A673 (cell line): Measurements from ENCODE around the gene ARHGAP5. TPM values are rescaled to one million over a fixed set of nuclear protein-coding genes. Genes with fewer than 3 reads are reported as not detected.

ENCODE experiments used
- BruUV-seq: library from RNA; stranded (reverse); fragments of 400-500 nt; replicated peaks from 2 replicates; lab custom pipeline; 2021; lab: Mats Ljungman, UMichigan
- CTCF ChIA-PET: fragments of 300-600 bp; sonication (Branson Sonifier 250); formaldehyde crosslinking; loops from one replicate; lab custom pipeline; 2022; ENCODE audit warnings: antibody characterized with exemption; lab: Charles Lee
- POLR2A ChIA-PET: fragments of 300-600 bp; sonication (Branson Sonifier 250); formaldehyde crosslinking; loops from one replicate; lab custom pipeline; 2022; ENCODE audit warnings: antibody characterized with exemption; ENCODE audit not compliant: low non-redundant PET; lab: Charles Lee
- DNase-seq: peaks from one replicate; pipeline ENCODE4 v3.0.0-alpha.2; 2015; ENCODE audit warnings: low spot score
- H3K27ac ChIP-seq: fragments of 200-600 bp; sonication (generic); 2 replicates; pipeline ENCODE4 v1.5.1; 2016; ENCODE audit warnings: mixed run types, low read depth, mild to moderate bottlenecking, mixed read lengths, antibody characterized with exemption, low read length; ENCODE audit not compliant: poor library complexity, severe bottlenecking
- H3K27me3 ChIP-seq: fragments of 200-600 bp; sonication (generic); replicated peaks from 2 replicates; pipeline ENCODE4 v1.6.1; 2017; ENCODE audit warnings: mixed run types, low read depth, mild to moderate bottlenecking, mixed read lengths, antibody characterized with exemption, low read length; ENCODE audit not compliant: insufficient read depth, poor library complexity
- H3K36me3 ChIP-seq: fragments of 200-600 bp; sonication (generic); 2 replicates; pipeline ENCODE4 v1.6.1; 2016; ENCODE audit warnings: mixed run types, mild to moderate bottlenecking, mixed read lengths, antibody characterized with exemption, low read length; ENCODE audit not compliant: insufficient read depth, poor library complexity, severe bottlenecking
- H3K4me1 ChIP-seq: fragments of 200-600 bp; sonication (generic); 2 replicates; pipeline ENCODE4 v1.6.1; 2017; ENCODE audit warnings: mixed run types, mild to moderate bottlenecking, mixed read lengths, antibody characterized with exemption, low read length; ENCODE audit not compliant: insufficient read depth, poor library complexity, severe bottlenecking
- H3K4me3 ChIP-seq: fragments of 200-600 bp; sonication (generic); 2 replicates; pipeline ENCODE4 v1.5.1; 2016; ENCODE audit warnings: low read depth, mixed run types, mild to moderate bottlenecking, mixed read lengths, low read length; ENCODE audit not compliant: poor library complexity, severe bottlenecking
- H3K9me3 ChIP-seq: fragments of 200-600 bp; sonication (generic); 2 replicates; pipeline ENCODE4 v1.6.1; 2016; ENCODE audit warnings: mixed run types, low read depth, mild to moderate bottlenecking, mixed read lengths, antibody characterized with exemption, low read length; ENCODE audit not compliant: poor library complexity, severe bottlenecking
- CTCF ChIP-seq: fragments of 300-800, 200-600 bp; sonication (generic); conservative IDR thresholded peaks from 2 replicates; pipeline ENCODE4 v1.5.1; 2017; ENCODE audit warnings: low read depth, mild to moderate bottlenecking, antibody characterized with exemption, low read length, moderate library complexity, mixed read lengths
- EZH2 ChIP-seq: fragments of 200-600 bp; sonication (generic); IDR thresholded peaks from 2 replicates; pipeline ENCODE4 v1.6.1; 2017; ENCODE audit warnings: borderline replicate concordance, low read depth, mild to moderate bottlenecking, mixed read lengths, antibody characterized with exemption, low read length; ENCODE audit not compliant: poor library complexity, severe bottlenecking
- intact Hi-C: fragments of 100-400 bp; cut with micrococcal nuclease; formaldehyde crosslinking; loops from one replicate; pipeline ENCODE4 v1.10.0; 2022; ENCODE audit not compliant: unreplicated experiment
- total RNA-seq: library from RNA; stranded (reverse); gene quantifications from 2 replicates; pipeline ENCODE4 v1.2.3, GENCODE V29; 2021

Gene ARHGAP5
- total RNA-seq, 1 experiment from 2014 or later = 51.3 TPM

GRCh38 chr14:32079264-32079663 lies 2.2 kb downstream of the ARHGAP5 start:
- H3K27me3 ChIP-seq = no peaks in the 10 kb centered on the region
- no peaks in the 10 kb centered on the region for H3K9me3 ChIP-seq
- H3K27ac ChIP-seq = no peak overlapping the region
- intact Hi-C loops = loop anchor here (5.0 to 10.0 kb wide), 3 partner anchors 63 to 564 kb away; no protein-coding TSS in a partner anchor
- POLR2A ChIA-PET = no interaction called here
- BruUV-seq = no TSS peak
- no peaks in the 10 kb centered on the region for H3K36me3 ChIP-seq
- DNase-seq = no peak
- H3K4me1 ChIP-seq = peaks cover 16% of the 10 kb centered on the region
- TF ChIP-seq CTCF (no peak), EZH2 (no peak)
- H3K4me3 ChIP-seq = peak overlapping the region; percentile 88
- CTCF ChIA-PET = no interaction called here

GRCh38 chr14:32080001-32080510 lies 3.0 kb downstream of the ARHGAP5 start:
- Histone ChIP-seq H3K4me1 (peaks cover 13% of the 10 kb centered on the region), H3K9me3 (no peaks in the 10 kb centered on the region), H3K27me3 (no peaks in the 10 kb centered on the region), H3K4me3 (no peak overlapping the region), H3K27ac (no peak overlapping the region), H3K36me3 (no peaks in the 10 kb centered on the region)
- POLR2A ChIA-PET = no interaction called here
- BruUV-seq = no TSS peak
- TF ChIP-seq EZH2 = no peak
- no peak for TF ChIP-seq CTCF
- DNase-seq = no peak
- CTCF ChIA-PET = no interaction called here
- intact Hi-C loops = no loop called here

GRCh38 chr14:32081901-32082300 lies 4.8 kb downstream of the ARHGAP5 start:
- ChIA-PET POLR2A (no interaction called here), CTCF (no interaction called here)
- H3K4me3 ChIP-seq = no peak overlapping the region
- H3K9me3 ChIP-seq = no peaks in the 10 kb centered on the region
- BruUV-seq = no TSS peak
- no peak for DNase-seq
- no peak overlapping the region for H3K27ac ChIP-seq
- no peaks in the 10 kb centered on the region for H3K36me3 ChIP-seq
- no peaks in the 10 kb centered on the region for H3K27me3 ChIP-seq
- intact Hi-C loops = no loop called here
- TF ChIP-seq EZH2 (no peak), CTCF (no peak)
- H3K4me1 ChIP-seq = peaks cover 25% of the 10 kb centered on the region
